ENCODE measurements around the gene XYLT1. TPM values are rescaled to one million over a fixed set of nuclear protein-coding genes. Genes with fewer than 3 reads are reported as not detected.

Gene XYLT1
- total and polyA plus RNA-seq, 2 experiments from 2014 or later = 4.5 to 26.3 TPM

DNA sequence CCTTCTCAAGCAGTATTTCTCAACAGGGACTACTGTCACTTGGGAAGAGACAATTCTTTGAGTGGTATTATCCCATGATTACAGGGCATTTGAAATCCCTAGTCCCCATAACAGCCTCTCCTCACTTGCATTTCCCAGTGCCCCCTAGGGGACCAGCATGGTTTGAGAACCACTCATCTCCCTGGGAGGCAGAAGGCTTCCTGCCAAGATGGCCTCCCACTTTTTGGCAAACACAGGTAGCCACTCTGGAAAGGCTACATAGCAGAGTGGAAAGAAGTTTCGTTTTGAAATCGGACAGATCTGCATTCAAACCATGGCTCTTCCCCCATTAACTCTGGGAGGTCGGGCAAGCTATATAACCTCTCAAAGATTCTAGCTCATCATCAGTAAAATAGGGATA, 256.8 kb downstream of the XYLT1 start:
- TF ChIP-seq EZH2 (IDR thresholded peaks at IDR 0.05; ENCODE audit: insufficient read depth, poor library complexity, severe bottlenecking) (no peak), EZH2phosphoT487 (IDR thresholded peaks at IDR 0.05; ENCODE audit: insufficient read depth, low read depth) (no peak)
- no peaks in the 10 kb centered on the region for H3K9me2 ChIP-seq (ENCODE audit: insufficient read depth)
- H3K27me3 ChIP-seq (replicated peaks; ENCODE audit: insufficient read depth) = no peaks in the 10 kb centered on the region
- H3K9ac ChIP-seq = no peak overlapping the region
- in situ Hi-C loops (cut with MboI) = no loop called here
- peaks cover 5% of the 10 kb centered on the region; the same call in 1 of the 2 replicates for H3K36me3 ChIP-seq (ENCODE audit: low read depth)
- no peak overlapping the region for H3K4me3 ChIP-seq
- no peak overlapping the region for H3K27ac ChIP-seq
- no peaks in the 10 kb centered on the region for H4K20me1 ChIP-seq (ENCODE audit: insufficient read depth)
- DNase-seq = no peak
- no peak overlapping the region for H3K4me2 ChIP-seq (ENCODE audit: unreplicated experiment)
- no peaks in the 10 kb centered on the region for H3K4me1 ChIP-seq (ENCODE audit: insufficient read depth)
- H3F3A ChIP-seq (ENCODE audit: insufficient read depth) = peaks cover 16% of the 10 kb centered on the region; the same call in 1 of the 2 replicates
- H3K79me2 ChIP-seq (ENCODE audit: insufficient read depth) = peaks cover 60% of the 10 kb centered on the region
- WGBS, 2 experiments (ENCODE audit: low coverage in 1 of 2, low lambda C conversion rate in 2 of 2, missing lambda C conversion rate in 2 of 2) = 95 to 96% methylated on average over 3 of the region's 3 CpGs
- H3K9me3 ChIP-seq (ENCODE audit: low read depth) = no peaks in the 10 kb centered on the region
- H2AFZ ChIP-seq = no peak overlapping the region

- Histone ChIP-seq H3K4me2 (ENCODE audit: unreplicated experiment) (no peak overlapping the region), H3K27ac (no peak overlapping the region), H3K27me3 (replicated peaks; ENCODE audit: insufficient read depth) (no peaks in the 10 kb centered on the region), H3K9me3 (ENCODE audit: low read depth) (no peaks in the 10 kb centered on the region), H3K9me2 (ENCODE audit: insufficient read depth) (no peaks in the 10 kb centered on the region), H3F3A (ENCODE audit: insufficient read depth) (peaks cover 16% of the 10 kb centered on the region; the same call in 1 of the 2 replicates), H2AFZ (no peak overlapping the region), H3K36me3 (ENCODE audit: low read depth) (peaks cover 5% of the 10 kb centered on the region; the same call in 1 of the 2 replicates), H3K79me2 (ENCODE audit: insufficient read depth) (peaks cover 53% of the 10 kb centered on the region), H3K4me1 (ENCODE audit: insufficient read depth) (no peaks in the 10 kb centered on the region), H3K4me3 (no peak overlapping the region), H3K9ac (no peak overlapping the region), H4K20me1 (ENCODE audit: insufficient read depth) (no peaks in the 10 kb centered on the region)
- TF ChIP-seq EZH2phosphoT487 (IDR thresholded peaks at IDR 0.05; ENCODE audit: insufficient read depth, low read depth) (no peak), EZH2 (IDR thresholded peaks at IDR 0.05; ENCODE audit: insufficient read depth, poor library complexity, severe bottlenecking) (no peak)
- WGBS, 2 experiments (ENCODE audit: low coverage in 1 of 2, low lambda C conversion rate in 2 of 2, missing lambda C conversion rate in 2 of 2) = 97 to 100% methylated on average over 2 of the region's 2 CpGs
- no peak for DNase-seq
- in situ Hi-C loops (cut with MboI) = no loop called here
Observed at GRCh38 chr16:17213025-17213424, 257.7 kb downstream of the XYLT1 start.

GRCh38 chr16:17212606-17213005, 258.2 kb downstream of the XYLT1 start:
- Histone ChIP-seq H2AFZ (no peak overlapping the region), H3K79me2 (ENCODE audit: insufficient read depth) (peaks cover 53% of the 10 kb centered on the region), H3K4me1 (ENCODE audit: insufficient read depth) (no peaks in the 10 kb centered on the region), H3K9me2 (ENCODE audit: insufficient read depth) (no peaks in the 10 kb centered on the region), H3F3A (ENCODE audit: insufficient read depth) (peaks cover 16% of the 10 kb centered on the region; the same call in 1 of the 2 replicates), H3K4me3 (no peak overlapping the region), H4K20me1 (ENCODE audit: insufficient read depth) (no peaks in the 10 kb centered on the region), H3K36me3 (ENCODE audit: low read depth) (peaks cover 5% of the 10 kb centered on the region; the same call in 1 of the 2 replicates), H3K27me3 (replicated peaks; ENCODE audit: insufficient read depth) (no peaks in the 10 kb centered on the region), H3K27ac (no peak overlapping the region), H3K9me3 (ENCODE audit: low read depth) (no peaks in the 10 kb centered on the region), H3K4me2 (ENCODE audit: unreplicated experiment) (no peak overlapping the region), H3K9ac (no peak overlapping the region)
- 82 to 83% methylated on average over 6 of the region's 6 CpGs for WGBS, 2 experiments (ENCODE audit: low coverage in 1 of 2, low lambda C conversion rate in 2 of 2, missing lambda C conversion rate in 2 of 2)
- DNase-seq = no peak
- in situ Hi-C loops (cut with MboI) = no loop called here
- no peak for TF ChIP-seq EZH2phosphoT487 (IDR thresholded peaks at IDR 0.05; ENCODE audit: insufficient read depth, low read depth)
- TF ChIP-seq EZH2 (IDR thresholded peaks at IDR 0.05; ENCODE audit: insufficient read depth, poor library complexity, severe bottlenecking) = no peak

GRCh38 chr16:17211797-17212196, 259.0 kb downstream of the XYLT1 start:
- peaks cover 5% of the 10 kb centered on the region; the same call in 1 of the 2 replicates for H3K36me3 ChIP-seq (ENCODE audit: low read depth)
- H3F3A ChIP-seq (ENCODE audit: insufficient read depth) = peaks cover 14% of the 10 kb centered on the region; the same call in 1 of the 2 replicates
- H3K9me3 ChIP-seq (ENCODE audit: low read depth) = no peaks in the 10 kb centered on the region
- no peak overlapping the region for H3K4me3 ChIP-seq
- H3K79me2 ChIP-seq (ENCODE audit: insufficient read depth) = peaks cover 50% of the 10 kb centered on the region
- WGBS, 2 experiments (ENCODE audit: low coverage in 1 of 2, low lambda C conversion rate in 2 of 2, missing lambda C conversion rate in 2 of 2) = 88 to 92% methylated on average over 4 of the region's 4 CpGs
- H3K4me2 ChIP-seq (ENCODE audit: unreplicated experiment) = no peak overlapping the region
- TF ChIP-seq EZH2phosphoT487 (IDR thresholded peaks at IDR 0.05; ENCODE audit: insufficient read depth, low read depth) = no peak
- TF ChIP-seq EZH2 (IDR thresholded peaks at IDR 0.05; ENCODE audit: insufficient read depth, poor library complexity, severe bottlenecking) = no peak
- in situ Hi-C loops (cut with MboI) = no loop called here
- peak; percentile 17 for DNase-seq
- no peaks in the 10 kb centered on the region for H3K27me3 ChIP-seq (replicated peaks; ENCODE audit: insufficient read depth)
- no peaks in the 10 kb centered on the region for H4K20me1 ChIP-seq (ENCODE audit: insufficient read depth)
- no peak overlapping the region for H3K9ac ChIP-seq
- H3K27ac ChIP-seq = no peak overlapping the region
- H2AFZ ChIP-seq = no peak overlapping the region
- no peaks in the 10 kb centered on the region for H3K9me2 ChIP-seq (ENCODE audit: insufficient read depth)
- H3K4me1 ChIP-seq (ENCODE audit: insufficient read depth) = no peaks in the 10 kb centered on the region
